Peyer's patch (tissue), 4 donors: ENCODE results near the gene ZCCHC3. TPM values are rescaled to one million over a fixed set of nuclear protein-coding genes. Genes with fewer than 3 reads are reported as not detected.
"Not testable (repeated sequence)": the region's sequence is repeated elsewhere in the genome, so short reads cannot be mapped to it uniquely, and the experiment has no call there.

Experiments
- DNase-seq, 3 donors: peaks; one replicate each; pipeline ENCODE4 v3.0.0-alpha.2; 2017 to 2019
- H3K27ac ChIP-seq, 4 donors: fragments of 200-600 bp; sonication (generic); one replicate each; pipeline ENCODE4 v1.5.1; 2016 to 2019
- H3K27me3 ChIP-seq, 2 donors: fragments of 200-600 bp; sonication (generic); one replicate each; pipeline ENCODE4 v1.5.1; 2019
- H3K36me3 ChIP-seq, 3 donors: fragments of 200-600 bp; sonication (generic); one replicate each; pipeline ENCODE4 v1.5.1; 2016 to 2019
- H3K4me1 ChIP-seq, 4 donors: fragments of 200-600 bp; sonication (generic); one replicate each; pipeline ENCODE4 v1.5.1; 2016 to 2019
- H3K4me3 ChIP-seq, 4 donors: fragments of 200-600 bp; sonication (generic); 1 replicate in 3 of 4; 2 replicates in 1 of 4; pipeline ENCODE4 v1.5.1; 2016 to 2019; ENCODE audit warnings: mild to moderate bottlenecking in 1 of 4
- H3K9me3 ChIP-seq, 4 donors: fragments of 200-600 bp; sonication (generic); one replicate each; pipeline ENCODE4 v1.5.1; 2016 to 2019; ENCODE audit warnings: mild to moderate bottlenecking in 1 of 4
- CTCF ChIP-seq, 6 experiments: fragments of 450-650 bp in 4 of 6; fragments of 200-600 bp in 2 of 6; sonication (generic) in 1 of 6; IDR thresholded peaks; one replicate each; pipeline ENCODE4 v1.5.1; 2017 to 2019; ENCODE audit warnings: antibody characterized with exemption in 6 of 6, mild to moderate bottlenecking in 3 of 6, moderate library complexity in 1 of 6
- POLR2A ChIP-seq, 2 donors: fragments of 450-650 bp; IDR thresholded peaks; one replicate each; pipeline ENCODE4 v1.5.1; 2017; ENCODE audit warnings: antibody characterized with exemption in 2 of 2, mild to moderate bottlenecking in 2 of 2, moderate library complexity in 2 of 2
- total RNA-seq, 4 donors: library from RNA; depleted of rRNA; stranded (reverse); fragments of >200 nt; gene quantifications; one replicate each; pipeline ENCODE4 v1.1.0, GENCODE V29; 2016

Gene ZCCHC3, protein sequence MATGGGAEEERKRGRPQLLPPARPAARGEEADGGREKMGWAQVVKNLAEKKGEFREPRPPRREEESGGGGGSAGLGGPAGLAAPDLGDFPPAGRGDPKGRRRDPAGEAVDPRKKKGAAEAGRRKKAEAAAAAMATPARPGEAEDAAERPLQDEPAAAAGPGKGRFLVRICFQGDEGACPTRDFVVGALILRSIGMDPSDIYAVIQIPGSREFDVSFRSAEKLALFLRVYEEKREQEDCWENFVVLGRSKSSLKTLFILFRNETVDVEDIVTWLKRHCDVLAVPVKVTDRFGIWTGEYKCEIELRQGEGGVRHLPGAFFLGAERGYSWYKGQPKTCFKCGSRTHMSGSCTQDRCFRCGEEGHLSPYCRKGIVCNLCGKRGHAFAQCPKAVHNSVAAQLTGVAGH
- total RNA-seq: 10 to 100 TPM in 3 of 4 donors, 1 to 10 TPM in 1; 9.6 to 17.3 (median 13.9) TPM

DNA sequence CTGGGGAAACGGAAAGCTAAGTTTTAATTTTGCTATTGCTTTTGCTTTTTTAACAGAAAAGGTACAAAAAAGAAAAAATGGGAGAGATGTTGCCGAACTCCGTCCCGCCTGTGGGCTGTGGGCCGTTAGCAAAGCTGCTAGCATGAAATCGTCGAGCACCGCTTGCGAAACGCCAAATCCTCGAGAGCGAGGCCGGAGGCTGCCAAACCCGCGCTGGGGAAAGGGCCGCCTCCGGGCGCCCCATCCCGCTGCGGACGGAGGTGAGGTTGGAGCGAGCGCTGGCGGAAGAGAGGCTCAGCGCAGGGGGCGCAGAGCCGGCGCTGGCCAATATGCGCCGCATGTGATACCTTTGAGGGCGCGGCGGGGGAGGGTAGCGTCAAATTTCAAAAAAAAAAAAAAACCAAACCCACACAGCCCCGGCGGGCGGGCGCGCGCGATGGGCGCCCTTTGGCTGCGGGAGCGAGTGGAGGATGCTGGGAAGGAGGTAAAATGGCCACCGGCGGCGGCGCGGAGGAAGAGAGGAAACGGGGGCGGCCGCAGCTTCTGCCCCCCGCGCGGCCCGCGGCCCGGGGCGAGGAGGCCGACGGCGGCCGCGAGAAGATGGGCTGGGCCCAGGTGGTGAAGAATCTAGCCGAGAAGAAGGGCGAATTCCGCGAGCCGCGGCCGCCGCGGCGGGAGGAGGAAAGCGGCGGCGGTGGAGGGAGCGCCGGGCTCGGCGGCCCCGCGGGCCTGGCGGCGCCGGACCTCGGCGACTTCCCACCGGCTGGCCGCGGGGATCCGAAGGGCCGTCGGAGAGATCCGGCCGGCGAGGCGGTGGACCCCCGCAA lies at the start of gene ZCCHC3:
TSS of gene ZCCHC3 (plus strand) at position 473 of the 827 bp plus-strand sequence. CDS start at position 490, 17 bp downstream.
- Histone ChIP-seq H3K9me3 (no peaks in the 10 kb centered on the region), H3K27me3 (no peaks in the 10 kb centered on the region), H3K4me3 (peak within 1 kb of the TSS; percentile 65 to 97 (median 92)), H3K36me3 (no peaks in the 10 kb centered on the region), H3K27ac (peak within 1 kb of the TSS; percentile 99), H3K4me1 (peaks cover 6 to 40% (median 11%) of the 10 kb centered on the region in 4 donors)
- DNase-seq: peak; percentile 84 to 93 (median 85)
- TF ChIP-seq CTCF (IDR thresholded peaks at IDR 0.05) (peak in 3 of 6 experiments; percentile 9 to 14 (median 12)), POLR2A (IDR thresholded peaks at IDR 0.05) (peak; percentile 42 to 73)

DNA sequence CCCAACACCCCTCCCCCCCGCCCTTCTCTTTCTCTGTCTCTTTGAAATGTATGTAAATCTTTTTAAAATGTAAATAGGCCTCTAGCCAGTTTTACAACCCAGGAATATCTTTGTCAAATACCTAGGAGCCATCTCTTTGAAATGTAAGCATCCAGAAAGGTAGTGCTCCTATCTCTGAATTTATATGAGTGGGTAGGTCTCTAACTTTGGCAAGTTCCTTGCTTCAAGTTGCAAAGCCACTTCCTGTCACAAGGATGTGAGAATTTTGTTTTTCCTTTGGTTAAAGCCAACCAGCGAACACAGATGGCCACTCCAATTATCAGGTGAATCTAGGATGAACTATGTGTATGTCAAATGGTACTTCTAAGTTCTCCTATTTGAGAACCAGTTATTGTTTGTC lies 46.0 kb upstream of the ZCCHC3 start:
- Histone ChIP-seq H3K36me3 (no peaks in the 10 kb centered on the region), H3K27me3 (no peaks in the 10 kb centered on the region), H3K4me1 (no peaks in the 10 kb centered on the region), H3K9me3 (no peaks in the 10 kb centered on the region), H3K4me3 (no peak overlapping the region), H3K27ac (no peak overlapping the region)
- no peak for DNase-seq
- TF ChIP-seq CTCF (IDR thresholded peaks at IDR 0.05): no peak
- TF ChIP-seq POLR2A (IDR thresholded peaks at IDR 0.05): no peak

DNA sequence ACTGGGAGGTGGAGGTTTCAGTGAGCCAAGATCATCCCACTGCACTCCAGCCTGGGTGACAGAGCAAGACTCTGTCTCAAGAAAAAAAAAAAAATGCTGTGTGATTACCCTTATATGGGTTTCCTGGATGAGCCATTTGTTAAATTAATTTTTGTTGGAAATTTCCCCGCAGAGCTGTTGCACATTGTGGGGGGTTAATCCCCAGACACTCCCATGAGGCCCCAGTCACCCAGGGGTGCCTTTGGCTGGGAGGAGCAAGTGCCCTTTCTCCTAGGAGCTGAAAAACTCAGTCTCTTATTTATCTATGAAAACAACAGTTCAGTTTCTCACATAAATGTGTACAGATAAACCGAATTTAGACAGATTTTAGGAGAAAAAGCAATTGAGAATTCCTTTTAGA lies 44.6 kb upstream of the ZCCHC3 start:
- Histone ChIP-seq H3K4me1 (no peaks in the 10 kb centered on the region), H3K27ac (no peak overlapping the region)
- TF ChIP-seq POLR2A (IDR thresholded peaks at IDR 0.05) (no peak), CTCF (IDR thresholded peaks at IDR 0.05) (no peak)

GRCh38 chr20:253447-253846 lies 43.9 kb upstream of the ZCCHC3 start:
- not testable (repeated sequence) for DNase-seq, H3K27ac ChIP-seq, H3K4me3 ChIP-seq, H3K36me3 ChIP-seq, H3K27me3 ChIP-seq, H3K9me3 ChIP-seq, H3K4me1 ChIP-seq

More for the DNA sequence above, 44.6 kb upstream of the ZCCHC3 start:
- Histone ChIP-seq H3K27me3 (no peaks in the 10 kb centered on the region), H3K4me3 (no peak overlapping the region), H3K9me3 (no peaks in the 10 kb centered on the region), H3K36me3 (no peaks in the 10 kb centered on the region)
- no peak for DNase-seq

GRCh38 chr20:257419-257818 lies 40.0 kb upstream of the ZCCHC3 start, which contains the start of gene DEFB132:
DEFB132 (plus strand) TSS chr20:257724; CDS start chr20:257779, 55 bp downstream.
- H3K9me3 ChIP-seq: no peaks in the 10 kb centered on the region
- no peak within 1 kb of the TSS for H3K4me3 ChIP-seq
- DNase-seq: no peak
- H3K36me3 ChIP-seq: no peaks in the 10 kb centered on the region
- TF ChIP-seq CTCF (IDR thresholded peaks at IDR 0.05) (no peak), POLR2A (IDR thresholded peaks at IDR 0.05) (no peak)
- no peak within 1 kb of the TSS for H3K27ac ChIP-seq
- H3K27me3 ChIP-seq: no peaks in the 10 kb centered on the region
- no peaks in the 10 kb centered on the region for H3K4me1 ChIP-seq
